ENCODE measurements around the gene XIST.
"Not testable (repeated sequence)": the region's sequence is repeated elsewhere in the genome, so short reads cannot be mapped to it uniquely, and the experiment has no call there.

Gene XIST

DNA sequence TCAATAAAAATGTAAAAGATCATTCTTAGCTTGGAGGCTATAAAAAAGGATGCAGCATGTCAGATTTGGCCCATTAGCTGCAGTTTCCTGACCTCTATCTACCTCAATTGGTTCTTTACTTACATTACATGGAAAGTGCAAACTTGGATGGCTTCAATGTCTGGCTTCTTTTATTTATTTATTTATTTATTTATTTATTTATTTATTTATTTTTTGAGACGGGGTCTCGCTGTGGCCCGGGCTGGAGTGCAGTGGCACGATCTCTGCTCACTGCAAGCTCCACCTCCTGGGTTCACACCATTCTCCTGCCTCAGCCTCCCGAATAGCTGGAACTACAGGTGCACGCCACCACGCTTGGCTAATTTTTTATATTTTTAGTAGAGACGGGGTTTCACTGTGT is 60.0 kb downstream of the XIST start:
- not testable (repeated sequence) for DNase-seq

DNA sequence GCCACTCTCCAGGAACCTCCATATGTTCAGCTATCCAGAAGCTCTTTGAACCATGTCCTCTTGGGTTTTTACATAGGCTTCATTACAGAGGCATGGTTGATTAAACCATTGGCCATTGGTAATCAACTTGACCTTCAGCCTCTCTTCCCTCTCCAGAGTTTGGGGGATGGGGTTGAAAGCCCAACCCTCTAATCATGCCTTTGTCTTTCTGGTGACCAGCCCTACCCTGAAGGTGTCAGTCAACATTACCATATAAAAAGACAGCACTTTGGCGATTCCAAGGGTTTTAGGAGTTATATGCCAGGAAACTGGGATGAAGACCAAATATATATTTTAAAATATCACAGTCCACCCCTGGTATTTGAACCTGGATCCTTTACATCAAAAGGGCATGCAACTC is 67.0 kb downstream of the XIST start:
- no peak for DNase-seq
